Rectal smooth muscle tissue (tissue), 1 donor: ENCODE results near the gene KCNIP1.

Experiments
- H3K27ac ChIP-seq: one replicate; pipeline ENCODE4 v1.7.0; 2013; ENCODE audit warnings: low read depth, low read length, inconsistent platforms
- H3K27me3 ChIP-seq: one replicate; pipeline ENCODE4 v1.7.0; 2013; ENCODE audit warnings: low read length; ENCODE audit not compliant: control insufficient read depth, insufficient read depth
- H3K36me3 ChIP-seq: one replicate; pipeline ENCODE4 v1.7.0; 2013; ENCODE audit warnings: low read length; ENCODE audit not compliant: control insufficient read depth, insufficient read depth
- H3K4me1 ChIP-seq: one replicate; pipeline ENCODE4 v1.7.0; 2013; ENCODE audit warnings: low read length; ENCODE audit not compliant: control insufficient read depth, insufficient read depth
- H3K4me3 ChIP-seq: one replicate; pipeline ENCODE4 v1.7.0; 2013; ENCODE audit warnings: low read length
- H3K9ac ChIP-seq: one replicate; pipeline ENCODE4 v1.7.0; 2013; ENCODE audit warnings: low read length

Gene KCNIP1

DNA sequence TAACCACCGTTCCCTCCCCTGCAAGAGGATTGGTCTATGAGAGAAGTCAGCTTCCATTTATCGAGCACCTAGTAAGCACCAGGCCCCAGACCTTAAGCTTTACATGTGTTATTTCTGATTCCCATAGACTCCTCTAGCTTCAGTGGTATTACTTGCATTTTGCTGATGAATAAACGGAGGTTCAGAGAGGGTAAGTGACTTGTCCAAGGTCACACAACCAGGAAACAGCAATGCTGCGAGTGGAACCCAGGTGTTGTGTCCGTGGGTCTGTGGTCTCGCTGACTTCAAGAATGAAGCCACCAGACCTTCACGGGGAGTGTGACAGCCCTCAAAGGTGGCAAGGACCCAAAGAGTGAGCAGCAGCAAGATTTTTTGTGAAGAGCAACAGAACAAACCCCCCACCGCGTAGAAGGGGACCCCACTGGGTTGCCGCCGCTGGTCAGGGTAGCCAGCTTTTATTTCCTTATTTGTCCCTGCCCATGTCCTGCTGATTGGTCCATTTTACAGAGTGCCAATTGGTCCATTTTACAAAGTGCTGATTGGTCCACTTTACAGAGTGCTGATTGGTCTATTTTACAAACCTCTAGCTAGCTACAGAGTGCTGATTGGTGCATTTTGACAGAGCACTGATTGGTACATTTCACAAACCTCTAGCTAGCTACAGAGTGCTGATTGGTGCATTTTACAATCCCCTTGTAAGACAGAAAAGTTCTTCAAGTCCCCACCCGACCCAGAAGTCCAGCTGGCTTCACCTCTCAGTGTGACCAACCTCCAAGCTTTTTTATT, 29.1 kb upstream of the KCNIP1 start:
- Histone ChIP-seq H3K27me3 (no peaks in the 10 kb centered on the region), H3K9ac (no peak overlapping the region), H3K4me3 (no peak overlapping the region), H3K36me3 (no peaks in the 10 kb centered on the region), H3K4me1 (no peaks in the 10 kb centered on the region), H3K27ac (no peak overlapping the region)

DNA sequence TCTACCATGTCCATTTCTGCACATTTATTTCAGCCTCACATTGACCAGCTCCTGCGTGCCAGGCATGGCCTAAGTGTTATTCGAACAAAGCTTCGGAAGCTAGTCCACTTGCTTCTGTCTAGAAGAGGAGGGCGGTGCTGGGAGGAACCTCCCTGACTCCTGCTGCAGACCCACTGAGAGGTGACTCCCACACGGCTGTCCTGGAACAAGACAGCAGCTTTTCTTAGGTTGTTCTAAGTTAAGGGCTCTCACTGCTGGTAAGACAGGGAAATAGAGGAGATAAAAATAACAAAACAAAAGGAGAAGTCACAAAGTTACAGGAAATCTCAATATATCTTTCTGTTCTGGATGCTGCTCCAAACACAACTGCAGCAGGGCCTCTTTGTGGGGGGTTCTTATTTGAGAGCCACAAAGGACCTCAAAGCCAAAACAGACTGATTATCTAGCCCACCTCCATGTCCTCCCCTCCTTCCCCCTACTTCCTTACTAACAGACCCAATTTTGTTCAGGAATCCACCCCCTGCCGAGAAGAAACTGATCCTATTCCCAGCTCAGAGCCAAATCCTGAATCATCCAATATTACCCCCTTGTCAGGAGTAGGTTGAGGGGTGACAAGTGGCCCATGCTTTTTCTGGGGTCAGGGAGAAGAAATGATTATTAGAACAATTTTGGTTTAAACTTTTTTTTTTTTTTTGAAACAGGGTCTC, 28.4 kb upstream of the KCNIP1 start:
- Histone ChIP-seq H3K9ac (no peak overlapping the region), H3K4me3 (no peak overlapping the region), H3K27me3 (no peaks in the 10 kb centered on the region), H3K27ac (no peak overlapping the region), H3K36me3 (no peaks in the 10 kb centered on the region), H3K4me1 (no peaks in the 10 kb centered on the region)

DNA sequence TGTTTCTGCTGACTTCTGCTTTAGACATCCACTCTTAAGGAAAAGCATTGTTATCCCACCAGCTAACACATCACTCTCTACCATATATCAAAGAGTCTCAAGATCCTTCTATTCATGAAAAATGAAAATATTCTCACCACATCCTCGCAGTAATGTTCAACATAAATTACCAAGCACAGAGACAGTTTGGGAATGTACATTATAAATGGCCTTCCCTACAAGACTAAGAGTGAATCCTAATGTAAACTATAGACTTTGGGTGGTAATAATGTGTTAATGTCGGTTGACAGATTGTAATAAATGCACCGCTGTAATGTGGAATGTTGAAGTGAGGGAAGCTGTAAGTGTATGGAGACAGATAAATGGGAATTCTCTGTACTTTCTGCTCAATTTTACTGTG, 27.1 kb upstream of the KCNIP1 start:
- Histone ChIP-seq H3K9ac (no peak overlapping the region), H3K36me3 (no peaks in the 10 kb centered on the region), H3K27ac (no peak overlapping the region), H3K4me3 (no peak overlapping the region), H3K4me1 (no peaks in the 10 kb centered on the region), H3K27me3 (no peaks in the 10 kb centered on the region)

DNA sequence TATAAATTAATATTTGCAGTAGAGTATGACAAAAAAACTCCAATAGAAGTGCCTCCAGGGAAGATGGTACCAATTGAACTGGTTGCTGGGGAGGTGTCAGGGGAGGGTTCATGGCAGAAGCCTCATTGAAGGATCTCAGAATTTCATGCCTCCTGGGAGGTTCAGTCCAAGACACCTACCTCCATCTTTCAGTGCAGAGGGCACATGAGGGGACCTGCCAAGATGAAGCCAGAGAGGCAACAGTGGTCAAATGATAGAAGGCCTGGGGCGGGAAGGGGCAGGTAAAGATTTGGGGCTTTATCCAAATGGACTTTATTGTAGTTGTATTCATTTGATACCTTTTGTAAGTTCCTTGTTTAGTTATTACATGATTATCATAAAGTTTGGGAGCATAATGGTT, 25.9 kb upstream of the KCNIP1 start:
- no peaks in the 10 kb centered on the region for H3K36me3 ChIP-seq
- no peaks in the 10 kb centered on the region for H3K27me3 ChIP-seq
- H3K27ac ChIP-seq, result no peak overlapping the region
- no peak overlapping the region for H3K4me3 ChIP-seq
- no peak overlapping the region for H3K9ac ChIP-seq
- no peaks in the 10 kb centered on the region for H3K4me1 ChIP-seq

DNA sequence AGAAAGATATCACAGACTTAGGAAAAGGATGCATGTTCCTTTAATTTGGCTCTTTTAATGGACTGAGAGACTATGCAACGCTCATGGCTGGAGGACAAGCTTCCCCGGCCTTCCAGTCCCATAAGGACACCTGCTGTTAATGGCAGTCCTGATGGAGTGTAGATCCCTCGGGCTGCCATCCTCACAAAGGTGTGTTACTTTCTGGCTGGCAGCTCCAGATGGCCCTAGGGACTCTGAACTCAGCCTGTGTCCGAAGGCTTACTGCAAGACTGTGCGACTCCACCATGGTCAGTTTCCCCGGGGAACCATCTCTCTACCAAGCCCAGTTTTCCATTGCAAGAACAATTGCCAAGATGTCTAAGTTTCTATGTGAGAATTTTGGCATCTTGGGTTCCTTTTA, 25.5 kb upstream of the KCNIP1 start:
- H3K9ac ChIP-seq, result no peak overlapping the region
- no peak overlapping the region for H3K4me3 ChIP-seq
- no peak overlapping the region for H3K27ac ChIP-seq
- H3K36me3 ChIP-seq, result no peaks in the 10 kb centered on the region
- no peaks in the 10 kb centered on the region for H3K27me3 ChIP-seq
- no peaks in the 10 kb centered on the region for H3K4me1 ChIP-seq

DNA sequence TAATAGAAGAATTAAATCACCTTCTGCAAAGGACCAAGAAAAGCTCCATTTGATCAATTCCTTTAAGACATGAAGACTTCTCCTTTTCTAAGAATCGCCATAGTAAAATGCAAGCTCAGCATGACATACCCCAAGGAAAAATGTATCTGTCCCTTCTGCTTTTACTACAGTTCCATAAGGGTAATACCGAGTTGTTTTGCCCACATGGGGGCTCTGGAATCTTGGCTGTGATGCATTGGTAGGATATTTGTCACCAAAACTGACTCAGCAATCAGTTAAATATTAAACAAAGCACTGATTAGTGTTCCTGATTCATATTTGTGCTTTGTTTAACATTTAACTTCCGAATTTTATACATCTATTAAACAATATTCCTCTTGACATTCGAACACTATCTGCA, 24.3 kb upstream of the KCNIP1 start:
- Histone ChIP-seq H3K4me3 (no peak overlapping the region), H3K27ac (no peak overlapping the region), H3K27me3 (no peaks in the 10 kb centered on the region), H3K36me3 (no peaks in the 10 kb centered on the region), H3K4me1 (no peaks in the 10 kb centered on the region), H3K9ac (no peak overlapping the region)

DNA sequence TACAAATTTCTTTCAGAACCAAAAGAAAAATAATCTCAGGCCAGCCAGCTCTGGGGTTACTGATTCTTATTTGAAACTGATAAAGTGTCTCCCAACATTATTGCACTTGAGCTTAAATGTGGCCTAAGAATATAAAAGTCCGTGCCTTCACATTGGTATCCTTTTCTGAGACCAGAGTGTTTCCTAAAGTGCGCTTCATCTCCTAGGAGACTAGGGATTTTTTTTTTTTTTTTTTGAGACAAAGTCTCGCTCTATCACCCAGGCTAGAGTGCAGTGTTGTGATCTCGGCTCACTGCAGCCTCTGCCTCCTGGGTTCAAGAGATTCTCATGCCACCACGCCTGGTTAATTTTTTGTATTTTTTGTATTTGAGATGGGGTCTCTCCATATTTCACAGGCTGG, 23.6 kb upstream of the KCNIP1 start:
- no peak overlapping the region for H3K9ac ChIP-seq
- H3K27me3 ChIP-seq, result no peaks in the 10 kb centered on the region
- H3K4me1 ChIP-seq, result no peaks in the 10 kb centered on the region
- H3K27ac ChIP-seq, result no peak overlapping the region
- no peak overlapping the region for H3K4me3 ChIP-seq
- no peaks in the 10 kb centered on the region for H3K36me3 ChIP-seq

DNA sequence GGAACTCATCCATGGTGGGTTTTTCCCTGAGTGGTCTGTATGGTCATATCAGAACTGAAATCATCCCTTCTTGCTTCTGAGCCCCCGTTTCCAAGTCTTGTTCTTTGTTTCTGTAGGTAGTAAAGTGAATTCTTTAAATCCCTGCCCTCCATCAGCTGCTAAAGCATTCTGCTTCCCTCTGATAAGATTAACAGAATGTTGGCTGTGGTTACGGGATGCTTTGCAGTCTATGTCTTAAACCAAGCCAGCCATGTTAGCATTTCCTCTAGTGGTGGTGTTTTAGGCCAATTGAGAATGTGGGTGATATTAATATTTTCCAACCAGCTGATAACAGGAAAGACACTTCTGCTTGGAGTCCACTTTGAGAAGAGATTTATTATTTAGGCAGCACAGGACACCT, 22.0 kb upstream of the KCNIP1 start:
- no peak overlapping the region for H3K9ac ChIP-seq

DNA sequence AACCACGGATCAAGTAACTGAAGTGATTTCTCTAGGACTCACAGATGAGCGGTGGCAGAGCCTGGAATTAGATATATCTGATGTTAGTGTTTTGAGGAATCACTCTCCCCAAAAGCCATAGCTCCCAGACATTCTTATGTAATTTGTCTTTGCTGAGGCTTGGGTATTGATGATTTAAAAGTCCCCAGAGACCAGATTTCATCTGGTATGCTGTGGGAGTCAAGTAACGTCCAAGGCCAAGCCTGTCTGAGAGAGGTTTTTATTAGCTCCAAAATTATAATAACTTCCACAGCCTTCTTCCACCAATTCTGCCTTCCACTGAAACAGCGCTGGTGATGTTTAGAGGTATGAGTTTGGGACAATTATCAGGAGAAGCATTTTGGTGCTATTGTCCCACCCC, 21.3 kb upstream of the KCNIP1 start:
- no peaks in the 10 kb centered on the region for H3K36me3 ChIP-seq
- no peaks in the 10 kb centered on the region for H3K4me1 ChIP-seq

More for the DNA sequence above, 22.0 kb upstream of the KCNIP1 start:
- H3K4me1 ChIP-seq, result no peaks in the 10 kb centered on the region
- no peak overlapping the region for H3K4me3 ChIP-seq
- no peaks in the 10 kb centered on the region for H3K27me3 ChIP-seq
- H3K27ac ChIP-seq, result no peak overlapping the region
- H3K36me3 ChIP-seq, result no peaks in the 10 kb centered on the region

DNA sequence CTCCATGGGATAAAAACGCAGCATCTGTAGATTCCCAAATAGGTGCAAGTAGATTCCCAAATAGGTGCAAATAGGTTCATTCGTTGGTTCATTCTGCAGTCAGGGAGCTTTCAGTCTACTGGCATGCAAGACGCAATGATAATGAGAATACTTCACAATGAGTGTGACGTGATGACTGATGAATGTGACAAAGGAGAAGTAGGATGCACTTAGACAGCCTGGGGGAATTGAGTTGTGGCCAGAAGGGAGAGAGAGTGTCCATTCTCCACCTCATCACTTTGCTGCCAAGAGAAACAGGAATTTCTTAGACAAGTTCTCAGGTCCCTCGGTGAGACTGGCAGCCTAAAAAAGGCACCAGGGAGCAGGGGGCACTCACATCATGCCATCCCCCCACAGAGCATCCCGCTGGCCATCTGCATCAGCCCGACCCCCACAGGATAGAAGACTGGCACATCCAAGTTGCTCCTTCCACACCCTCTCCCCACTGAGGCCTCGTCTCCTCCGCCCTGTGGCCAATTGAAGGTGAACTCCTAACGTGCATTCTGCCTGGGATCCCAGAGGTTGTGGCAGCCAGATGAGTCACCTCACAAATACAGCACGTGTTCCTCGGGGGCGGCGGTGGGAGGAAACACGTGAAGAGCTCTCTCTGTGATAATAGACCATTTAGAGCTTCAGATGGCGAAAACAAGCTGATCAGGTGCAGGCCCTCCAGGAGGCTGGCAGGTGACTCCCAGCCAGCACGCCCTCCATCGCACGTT, 19.9 kb upstream of the KCNIP1 start:
- Histone ChIP-seq H3K4me1 (no peaks in the 10 kb centered on the region), H3K27ac (no peak overlapping the region), H3K9ac (no peak overlapping the region), H3K4me3 (no peak overlapping the region), H3K27me3 (no peaks in the 10 kb centered on the region), H3K36me3 (no peaks in the 10 kb centered on the region)

More for the DNA sequence above, 21.3 kb upstream of the KCNIP1 start:
- no peak overlapping the region for H3K27ac ChIP-seq
- no peak overlapping the region for H3K9ac ChIP-seq
- no peaks in the 10 kb centered on the region for H3K27me3 ChIP-seq
- no peak overlapping the region for H3K4me3 ChIP-seq

DNA sequence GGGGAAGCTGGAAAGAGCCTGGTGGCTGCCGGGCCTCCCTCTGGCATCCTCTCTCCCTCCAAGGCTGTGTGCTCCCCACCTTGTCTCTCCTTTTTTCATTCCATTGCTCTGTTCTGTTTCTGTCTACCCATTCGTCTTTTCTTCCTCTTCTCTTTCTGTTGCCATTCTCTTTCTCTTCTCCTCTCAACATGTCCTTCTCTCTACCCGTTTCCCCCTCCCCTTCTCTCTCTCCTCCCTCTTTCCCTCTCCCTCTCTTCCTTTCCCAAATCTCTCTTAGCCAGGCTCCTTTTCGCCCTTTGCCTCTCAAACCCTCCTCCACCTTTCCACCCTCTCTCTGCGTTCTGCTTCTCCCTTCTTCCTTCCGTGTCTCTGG, 19.4 kb upstream of the KCNIP1 start:
- Histone ChIP-seq H3K4me3 (no peak overlapping the region), H3K4me1 (no peaks in the 10 kb centered on the region), H3K9ac (no peak overlapping the region), H3K27ac (no peak overlapping the region), H3K36me3 (no peaks in the 10 kb centered on the region), H3K27me3 (no peaks in the 10 kb centered on the region)

DNA sequence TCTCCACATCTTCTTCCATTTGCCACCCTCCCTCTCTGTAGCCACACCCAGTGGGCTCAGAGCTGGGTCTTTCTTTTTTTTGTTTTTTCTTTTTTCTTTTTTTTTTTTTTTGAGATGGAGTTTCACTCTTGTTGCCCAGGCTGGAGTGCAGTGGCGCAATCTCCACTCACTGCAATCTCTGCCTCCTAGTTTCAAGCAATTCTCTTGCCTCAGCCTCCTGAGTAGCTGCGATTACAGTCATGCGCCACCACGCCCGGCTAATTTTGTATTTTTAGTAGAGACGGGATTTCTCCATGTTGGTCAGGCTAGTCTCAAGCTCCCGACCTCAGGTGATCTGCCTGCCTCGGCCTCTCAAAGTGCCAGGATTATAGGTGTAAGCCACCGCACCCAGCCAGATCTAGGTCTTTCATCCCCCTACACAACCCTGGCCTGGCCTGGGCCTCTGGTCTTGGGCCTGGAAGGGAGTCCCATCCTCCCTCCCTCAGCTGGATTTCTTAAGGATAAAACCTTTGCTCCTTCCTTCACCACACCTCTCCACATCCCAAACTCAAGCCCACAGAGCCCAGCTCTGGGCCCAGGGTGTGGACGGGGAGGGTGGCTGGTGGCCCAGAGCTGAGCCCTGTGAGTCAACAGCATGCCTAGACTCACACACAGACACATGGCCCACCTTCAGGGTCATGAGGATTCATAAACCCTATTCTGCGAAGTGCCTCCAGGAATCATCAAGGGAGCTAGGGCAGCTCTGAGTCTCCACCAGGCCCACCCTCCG, 18.8 kb upstream of the KCNIP1 start:
- Histone ChIP-seq H3K27ac (no peak overlapping the region), H3K9ac (no peak overlapping the region), H3K27me3 (no peaks in the 10 kb centered on the region), H3K4me3 (no peak overlapping the region), H3K36me3 (no peaks in the 10 kb centered on the region), H3K4me1 (no peaks in the 10 kb centered on the region)
